GM04503 (cell line): ENCODE data around the gene E2F4.

Experiments
- DNase-seq: peaks from one replicate; pipeline ENCODE4 v3.0.0-alpha.2; 2012; ENCODE audit warnings: low read depth

E2F4 gene, protein sequence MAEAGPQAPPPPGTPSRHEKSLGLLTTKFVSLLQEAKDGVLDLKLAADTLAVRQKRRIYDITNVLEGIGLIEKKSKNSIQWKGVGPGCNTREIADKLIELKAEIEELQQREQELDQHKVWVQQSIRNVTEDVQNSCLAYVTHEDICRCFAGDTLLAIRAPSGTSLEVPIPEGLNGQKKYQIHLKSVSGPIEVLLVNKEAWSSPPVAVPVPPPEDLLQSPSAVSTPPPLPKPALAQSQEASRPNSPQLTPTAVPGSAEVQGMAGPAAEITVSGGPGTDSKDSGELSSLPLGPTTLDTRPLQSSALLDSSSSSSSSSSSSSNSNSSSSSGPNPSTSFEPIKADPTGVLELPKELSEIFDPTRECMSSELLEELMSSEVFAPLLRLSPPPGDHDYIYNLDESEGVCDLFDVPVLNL

DNA sequence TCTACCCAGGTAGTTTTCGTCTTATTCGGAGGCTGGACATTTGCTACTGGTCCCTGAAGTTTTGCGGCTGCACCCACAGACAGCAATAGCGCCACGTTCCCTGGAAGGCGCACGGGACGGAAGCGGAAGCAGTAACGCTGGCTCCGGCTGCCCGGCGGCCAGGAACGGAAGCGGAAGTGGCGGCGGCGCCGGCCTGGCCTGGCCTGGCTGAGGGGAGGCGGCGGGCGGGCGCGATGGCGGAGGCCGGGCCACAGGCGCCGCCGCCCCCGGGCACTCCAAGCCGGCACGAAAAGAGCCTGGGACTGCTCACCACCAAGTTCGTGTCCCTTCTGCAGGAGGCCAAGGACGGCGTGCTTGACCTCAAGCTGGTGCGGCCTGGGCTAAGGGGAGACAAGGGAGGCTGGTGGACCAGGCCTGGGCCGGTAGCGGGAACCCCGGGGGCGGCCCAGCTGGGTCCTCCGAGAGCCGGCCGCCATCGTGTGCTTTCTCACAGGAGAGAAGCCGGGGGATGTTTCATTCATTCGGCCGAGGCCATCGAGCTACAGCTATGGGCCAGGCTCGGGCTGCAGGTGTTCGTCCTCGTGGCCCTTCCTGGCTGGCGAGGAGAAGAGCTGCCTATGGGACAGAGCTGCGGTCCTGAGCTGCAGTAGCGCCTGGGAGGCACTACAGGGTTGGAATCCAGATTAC, at the start of gene E2F4:
TSS of gene E2F4 (plus strand) at position 161 of the 687 bp plus-strand sequence. CDS start at position 234, 73 bp downstream.
- peak; percentile 42 for DNase-seq

- DNase-seq = no peak
Observed at GRCh38 chr16:67142342-67142741, 49.6 kb upstream of the E2F4 start.

- no peak for DNase-seq
Observed at GRCh38 chr16:67144943-67145342, 47.0 kb upstream of the E2F4 start.

GRCh38 chr16:67145746-67146145, 46.2 kb upstream of the E2F4 start:
- no peak for DNase-seq

DNA sequence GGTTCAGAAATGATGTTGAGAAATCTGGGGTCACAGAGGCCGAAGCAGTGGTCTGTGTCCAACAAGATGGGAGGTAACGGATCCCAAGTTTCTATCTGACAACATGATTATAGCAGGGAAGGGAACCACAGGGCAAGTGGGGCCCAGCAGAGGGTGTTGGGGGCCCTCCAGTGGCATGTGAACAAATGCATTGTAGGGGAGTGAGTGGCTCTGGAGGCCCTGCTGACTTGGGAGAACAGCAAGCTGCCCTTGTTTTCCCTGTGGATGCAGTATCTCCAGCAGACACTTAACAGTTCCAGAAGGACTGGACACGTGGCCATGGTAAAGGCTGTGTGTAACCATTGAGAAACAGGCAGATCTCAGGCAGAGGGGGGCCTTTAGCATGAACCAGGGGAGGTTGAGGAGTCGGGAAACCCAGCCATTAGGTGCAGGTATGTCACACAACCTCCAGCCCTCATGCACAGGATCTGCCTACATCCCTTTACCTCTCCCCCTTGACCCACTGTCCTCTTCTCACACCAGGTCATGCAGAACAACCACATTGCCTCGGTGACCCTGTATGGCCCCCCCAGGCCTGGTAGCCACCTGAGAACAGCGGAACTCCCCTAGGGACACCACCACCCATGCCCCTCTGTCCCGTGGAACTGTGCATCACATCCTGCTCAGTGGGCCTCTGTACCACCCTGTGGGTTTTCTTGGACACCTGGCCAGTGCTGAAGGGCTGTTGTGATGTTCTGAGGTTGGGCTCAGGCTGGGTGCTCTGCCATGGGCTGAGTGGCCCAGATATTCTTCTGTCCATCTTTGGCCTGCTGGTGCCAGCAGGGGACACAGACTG, 45.2 kb upstream of the E2F4 start:
- no peak for DNase-seq

- no peak for DNase-seq
Observed at GRCh38 chr16:67147437-67148140, 44.4 kb upstream of the E2F4 start.

DNA sequence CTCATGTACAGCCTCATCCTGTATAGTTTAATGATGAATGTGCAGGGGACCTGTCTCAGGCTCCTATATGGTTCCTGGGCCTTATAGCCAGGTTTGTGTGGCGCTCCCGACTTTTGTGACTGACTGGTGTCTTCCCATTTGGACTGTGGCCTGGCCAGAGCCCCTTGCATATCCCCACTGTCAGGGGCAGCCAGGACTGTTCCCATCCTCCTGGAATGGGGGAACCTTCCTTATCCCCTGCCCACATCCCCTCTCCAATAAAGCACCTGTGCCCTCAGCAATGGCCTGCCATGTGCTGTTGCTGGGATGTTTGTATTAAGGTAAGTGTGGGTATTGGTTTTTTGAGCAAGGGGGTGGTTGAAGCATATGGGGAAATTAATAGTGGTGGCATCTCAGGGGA, 43.7 kb upstream of the E2F4 start:
- DNase-seq = no peak

GRCh38 chr16:67148656-67149275, 43.2 kb upstream of the E2F4 start:
- no peak for DNase-seq

- no peak for DNase-seq
Observed at GRCh38 chr16:67149276-67150046, 42.5 kb upstream of the E2F4 start.

DNA sequence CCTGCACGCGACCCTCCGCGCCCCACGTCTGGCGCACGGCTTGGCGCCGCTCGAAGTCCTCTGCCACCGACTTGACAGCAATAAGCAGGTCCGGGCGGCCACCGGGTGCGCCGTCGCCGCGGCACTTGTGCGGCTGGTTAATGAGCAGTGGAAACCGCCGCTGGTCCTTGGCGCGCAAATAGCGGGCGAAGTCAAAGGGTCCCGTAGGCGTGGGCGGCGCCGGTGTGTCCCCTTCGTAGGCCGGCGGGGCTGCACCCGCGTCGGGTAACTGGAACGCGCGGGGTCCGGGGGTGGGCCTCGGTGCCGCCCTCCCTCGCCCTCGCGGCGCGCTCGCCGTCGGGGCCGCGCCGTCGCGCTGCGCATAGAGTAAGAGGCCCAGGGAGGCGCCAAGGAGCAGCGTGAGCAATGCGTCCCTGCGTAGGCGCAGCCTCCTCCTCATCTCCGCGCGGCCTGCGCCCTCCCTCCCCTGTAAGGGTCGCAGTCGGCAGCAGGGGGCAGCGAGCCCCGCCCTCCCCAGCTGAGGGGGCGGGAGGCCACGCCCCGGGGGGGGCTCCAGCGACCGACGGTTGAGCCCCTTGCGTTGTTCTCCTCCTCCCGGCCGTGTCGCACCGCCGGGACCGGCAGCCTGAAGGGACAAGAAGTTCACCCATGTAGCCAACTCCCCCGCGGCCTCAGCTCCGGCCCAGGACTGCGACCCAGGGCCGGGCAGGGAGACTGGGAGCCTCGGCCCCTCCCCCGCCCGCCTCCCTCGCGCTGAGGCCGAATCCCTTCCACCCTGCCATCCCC, 41.7 kb upstream of the E2F4 start:
- DNase-seq = no peak

GRCh38 chr16:67150833-67151396, 41.0 kb upstream of the E2F4 start, which contains the start of gene B3GNT9:
TSS of gene B3GNT9 (minus strand) at chr16:67150998. CDS start at chr16:67150485, 513 bp downstream.
- peak; percentile 51 for DNase-seq

DNA sequence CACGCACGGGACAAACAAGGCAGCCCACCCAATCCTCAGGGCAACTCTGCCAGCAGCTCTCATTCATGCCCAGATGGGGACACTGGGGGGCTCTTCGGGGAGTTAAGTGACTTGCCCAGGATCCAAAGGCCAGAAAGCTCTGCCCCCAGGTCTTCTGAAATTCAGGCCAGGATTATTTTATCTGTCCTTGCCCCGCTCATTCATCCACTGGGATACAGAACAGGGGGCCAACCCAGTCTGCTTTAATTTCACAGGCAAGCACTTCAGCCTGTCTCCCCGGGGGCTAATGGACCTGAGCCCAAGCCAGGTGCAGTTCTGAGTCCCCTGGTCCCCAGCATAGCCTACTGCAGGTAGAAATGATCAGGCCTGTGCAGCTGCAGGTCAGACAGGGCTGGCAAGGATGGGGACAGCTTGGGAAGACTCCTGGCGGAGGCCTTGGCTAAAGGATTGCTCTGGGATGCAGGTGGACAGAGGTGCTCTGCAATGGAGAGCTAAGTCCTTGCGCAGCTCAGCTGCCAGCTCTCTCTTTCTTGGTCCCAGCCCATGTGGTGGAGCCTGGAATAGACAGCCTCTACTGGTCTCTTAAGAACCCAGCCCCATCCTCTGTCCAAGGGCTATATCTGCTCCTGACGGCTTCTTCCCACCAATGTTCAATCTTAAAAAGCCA, 40.4 kb upstream of the E2F4 start:
- no peak for DNase-seq

GRCh38 chr16:67154578-67155294, 37.2 kb upstream of the E2F4 start:
- DNase-seq = no peak

DNA sequence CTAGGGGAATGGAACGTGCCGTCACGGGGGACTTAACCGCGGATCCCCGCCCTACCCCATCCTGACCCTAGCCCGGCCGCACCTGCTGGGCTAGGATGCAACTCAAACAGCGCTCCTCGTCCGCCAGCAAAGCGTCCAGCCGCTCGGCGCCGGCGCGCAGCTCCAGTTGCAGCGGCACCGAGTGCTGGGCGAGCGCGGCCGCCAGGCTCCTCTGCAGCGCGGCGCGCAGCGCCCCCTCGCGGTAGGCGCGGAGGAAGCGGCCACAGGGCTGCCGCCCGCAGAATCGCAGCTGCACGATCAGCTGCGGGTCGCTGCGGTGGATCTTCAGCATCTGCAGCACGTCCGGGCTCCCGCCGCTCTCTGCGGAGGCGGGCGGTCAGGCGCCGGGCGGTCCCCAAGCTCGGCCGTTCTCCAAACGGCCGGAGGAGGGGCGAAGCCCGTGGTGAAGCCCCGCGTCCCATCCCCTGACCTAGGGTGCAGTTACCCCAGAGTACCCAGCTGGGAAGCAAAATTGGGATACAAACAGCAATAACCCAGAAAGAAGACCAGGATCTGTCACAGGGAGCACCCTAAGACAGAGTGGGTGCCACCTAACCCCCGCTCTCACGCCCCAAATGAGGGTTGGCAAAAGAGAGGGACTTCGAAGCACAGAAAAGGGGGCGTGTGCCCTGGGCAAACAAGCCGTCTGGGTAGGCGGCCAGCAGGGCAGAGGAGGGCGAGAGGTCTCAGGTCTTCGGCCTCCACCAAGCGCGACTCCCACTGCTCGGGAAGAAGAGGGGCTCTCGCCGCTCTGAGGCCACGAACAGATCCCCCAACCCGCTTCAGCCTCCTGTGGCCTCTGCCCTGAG, 36.4 kb upstream of the E2F4 start:
- no peak for DNase-seq

- no peak for DNase-seq
Observed at GRCh38 chr16:67156143-67156844, 35.7 kb upstream of the E2F4 start.

DNA sequence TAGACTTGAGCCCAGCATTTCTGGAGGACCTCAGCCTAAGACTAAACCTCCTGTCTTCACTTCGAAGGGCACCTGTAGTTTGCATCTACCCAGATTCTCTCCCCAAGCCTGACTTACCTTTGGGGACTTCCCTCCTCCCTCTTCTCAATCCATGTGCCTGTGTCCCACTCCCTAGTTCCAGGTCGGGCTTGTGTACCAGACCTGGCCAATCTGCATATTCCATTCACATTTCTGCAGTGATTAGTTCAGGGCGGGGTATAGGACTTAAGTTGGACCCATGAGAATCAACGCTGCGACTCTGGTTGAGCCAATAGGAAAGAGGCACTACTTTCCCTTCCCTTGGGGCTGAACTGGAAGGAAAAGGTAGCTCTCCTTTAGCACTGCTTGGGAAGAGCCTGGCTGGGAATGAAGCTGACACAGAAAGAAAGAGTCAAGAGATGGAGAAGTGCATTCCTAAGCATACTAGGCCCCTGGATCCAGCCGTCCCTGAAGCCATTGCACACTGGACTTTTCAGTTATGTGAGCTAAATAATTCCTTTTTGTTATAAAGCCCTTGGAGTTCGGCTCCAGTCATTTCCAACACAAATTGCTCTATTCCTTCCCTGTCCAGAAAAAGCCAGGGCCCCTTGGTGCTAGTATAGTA, 34.7 kb upstream of the E2F4 start:
- DNase-seq = no peak
